RPMI7951 (cell line): ENCODE results near the gene GRIP2. TPM values are rescaled to one million over a fixed set of nuclear protein-coding genes. Genes with fewer than 3 reads are reported as not detected.

Experiments used
- DNase-seq: peaks from one replicate; pipeline ENCODE4 v3.0.0-alpha.2; 2012; ENCODE audit warnings: low read depth
- total RNA-seq: library from RNA; depleted of rRNA; stranded (reverse); fragments of >200 nt; shearing (Covaris generic); gene quantifications from 2 replicates; pipeline ENCODE4 v1.2.3, GENCODE V29; 2014

The GRIP2 gene
- total RNA-seq, 1 experiment from 2014 or later, result under 0.01 TPM

GRCh38 chr3:14539384-14539741, 779 bp downstream of the GRIP2 start:
- DNase-seq, result no peak

DNA sequence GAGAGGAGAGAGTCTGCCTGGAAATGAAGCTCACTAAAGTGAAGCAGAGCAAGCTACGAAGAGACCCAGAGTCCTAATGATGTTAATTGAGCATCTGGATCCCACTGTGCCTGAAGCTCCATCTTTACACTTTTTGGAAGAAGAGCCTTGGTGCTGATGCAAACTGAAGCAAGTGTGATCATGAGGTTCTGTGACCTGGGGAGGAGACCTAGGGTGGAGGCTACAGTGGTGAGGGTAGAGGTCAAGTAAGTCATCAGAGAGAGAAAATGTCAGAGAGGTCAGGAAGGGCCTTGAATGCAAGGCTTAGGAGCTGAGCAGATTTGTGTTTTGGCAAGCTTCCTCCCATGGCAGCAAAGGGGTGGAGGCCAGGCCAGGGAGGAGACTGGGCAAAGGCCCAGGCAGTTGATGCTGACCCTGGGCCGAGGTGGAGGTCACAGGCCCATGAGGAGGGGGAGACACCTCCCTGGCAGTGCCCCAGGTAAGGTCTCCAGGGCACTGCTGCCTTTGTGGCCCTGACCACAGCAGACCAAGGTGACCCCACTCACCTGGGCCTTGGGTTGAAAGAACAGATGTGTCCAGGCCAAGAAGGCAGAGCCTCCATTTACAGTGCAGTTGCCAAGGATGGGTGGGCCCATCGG, 1.6 kb downstream of the GRIP2 start:
- DNase-seq, result no peak

DNA sequence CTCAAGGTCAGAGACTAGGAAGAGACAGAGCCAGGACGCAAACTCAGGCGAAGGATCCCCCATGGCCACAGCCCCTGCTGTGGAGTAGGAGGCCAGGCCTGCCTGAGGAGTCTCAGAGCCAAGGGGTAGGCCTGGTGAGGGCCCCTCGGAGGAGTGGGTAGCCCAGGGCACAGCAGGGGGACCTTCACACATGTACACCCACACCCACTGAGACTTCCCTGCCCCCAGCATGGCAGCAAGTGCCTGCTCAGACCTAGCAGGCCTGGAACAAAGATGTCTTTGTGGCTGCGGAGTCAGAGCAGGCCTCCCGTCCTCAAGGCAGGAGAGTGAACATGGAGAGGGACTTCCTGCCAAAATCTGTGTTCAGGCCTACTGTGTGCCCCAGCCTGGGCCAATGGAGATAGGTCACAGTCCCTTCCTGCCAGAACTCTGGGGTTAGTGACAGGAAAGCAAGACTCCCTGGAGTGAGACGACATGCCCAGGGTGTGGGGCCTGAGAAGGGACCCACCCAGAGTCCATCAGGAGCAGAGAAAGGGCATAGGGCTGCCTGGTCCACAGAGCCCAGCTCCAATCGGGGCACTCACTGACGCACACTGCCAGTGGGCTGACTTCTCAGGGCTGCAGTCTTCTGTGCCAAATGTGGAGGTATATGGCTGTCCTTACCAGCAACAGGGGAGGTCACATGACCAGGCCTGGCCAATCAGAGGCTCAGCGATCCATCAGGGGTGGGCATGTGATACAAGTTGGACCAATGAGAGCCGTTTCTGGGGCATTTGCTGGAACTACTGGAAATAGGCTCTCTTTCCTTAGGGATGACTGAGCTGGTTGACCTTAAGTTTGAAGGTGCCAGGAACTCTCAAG, 2.3 kb downstream of the GRIP2 start:
- peak; percentile 15 for DNase-seq

DNA sequence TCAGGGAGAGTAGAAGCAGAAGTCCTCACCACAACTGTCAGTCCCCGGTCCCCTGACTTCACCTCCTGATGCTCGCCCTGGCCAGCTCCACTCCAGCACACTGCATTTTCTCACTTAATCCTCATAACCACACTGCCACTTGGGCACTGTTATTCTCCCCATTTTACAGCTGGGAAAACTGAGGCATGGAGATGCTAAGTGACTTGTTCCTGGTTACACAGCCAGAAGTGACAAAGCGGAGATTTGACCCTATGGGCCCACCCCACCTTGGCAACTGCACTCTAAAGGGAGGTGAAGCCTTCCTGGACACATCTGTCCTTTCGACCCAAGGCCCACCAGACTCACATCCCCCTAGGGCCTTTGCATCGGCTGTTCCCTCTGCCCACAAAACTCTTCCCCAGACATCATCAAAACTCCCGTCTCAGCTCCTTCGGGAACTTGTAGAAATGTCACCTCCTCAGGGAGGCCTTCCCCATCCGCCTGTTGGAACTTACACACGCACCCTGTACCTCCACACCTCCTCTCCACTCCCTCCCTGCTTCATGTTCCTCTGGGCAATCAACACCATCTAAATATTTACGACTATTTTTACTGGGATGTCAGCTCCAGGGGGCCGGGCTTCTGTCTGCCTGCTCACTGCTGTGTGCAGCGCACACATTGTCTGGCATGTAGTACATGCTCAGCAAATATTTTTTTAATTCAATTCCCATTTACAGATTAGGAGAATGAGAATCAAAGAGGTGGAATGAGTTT, 3.1 kb downstream of the GRIP2 start:
- DNase-seq, result no peak

DNA sequence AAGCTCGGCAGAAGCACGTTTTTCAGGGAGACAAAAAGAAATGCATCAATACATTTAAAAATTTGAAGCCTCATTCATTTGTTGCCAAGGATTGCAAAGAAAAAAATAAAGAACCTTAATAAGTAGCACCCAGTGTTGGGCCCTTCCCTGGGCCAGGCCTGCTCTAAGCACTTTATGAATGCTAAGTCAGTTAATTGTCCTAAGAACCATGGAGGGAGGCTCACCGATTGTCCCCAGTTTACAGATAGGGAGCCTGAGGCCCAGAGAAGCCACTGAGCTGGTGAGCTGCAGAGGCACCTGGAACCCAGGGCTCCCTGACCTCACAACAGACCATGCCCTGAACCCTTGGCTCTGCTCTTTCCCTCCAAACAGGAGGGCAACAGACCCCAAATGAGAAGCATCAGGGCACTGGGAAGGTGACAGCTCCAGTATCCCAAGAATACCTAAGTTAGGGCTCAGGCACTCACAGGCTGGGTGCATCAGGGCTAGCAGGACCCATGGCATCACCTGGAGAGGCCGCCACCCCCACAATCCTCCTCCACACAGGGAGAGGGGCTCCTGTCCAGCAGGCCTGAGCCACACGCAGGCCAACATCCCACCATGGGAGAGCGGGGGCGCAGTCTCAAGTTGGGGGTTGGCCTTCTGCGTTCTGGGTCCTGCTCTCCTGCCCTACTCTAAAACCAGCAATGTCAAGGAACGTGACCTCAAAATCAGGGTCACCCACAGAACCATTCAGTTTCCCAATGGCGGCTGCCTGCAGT, 3.9 kb downstream of the GRIP2 start:
- no peak for DNase-seq

DNA sequence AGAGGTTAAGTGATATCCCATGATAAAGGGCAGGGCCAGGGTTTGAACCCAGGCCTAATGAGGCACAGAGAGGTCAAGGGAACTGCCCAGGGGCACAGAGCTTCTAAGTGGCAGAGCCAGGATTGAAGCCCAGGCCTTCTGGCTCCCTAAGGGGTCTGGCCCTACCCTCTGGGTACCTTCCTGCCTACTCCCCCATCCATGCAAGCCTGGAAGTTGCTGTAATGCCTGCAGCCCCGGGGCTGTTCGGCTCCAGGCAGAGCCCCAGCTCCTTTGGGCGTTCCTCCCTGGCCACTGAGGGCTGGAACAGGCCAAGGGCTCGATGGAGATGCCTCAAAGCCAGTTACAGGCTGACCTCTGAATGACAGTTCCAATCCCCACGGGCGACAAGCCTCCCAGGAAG, 4.5 kb downstream of the GRIP2 start:
- DNase-seq, result no peak

DNA sequence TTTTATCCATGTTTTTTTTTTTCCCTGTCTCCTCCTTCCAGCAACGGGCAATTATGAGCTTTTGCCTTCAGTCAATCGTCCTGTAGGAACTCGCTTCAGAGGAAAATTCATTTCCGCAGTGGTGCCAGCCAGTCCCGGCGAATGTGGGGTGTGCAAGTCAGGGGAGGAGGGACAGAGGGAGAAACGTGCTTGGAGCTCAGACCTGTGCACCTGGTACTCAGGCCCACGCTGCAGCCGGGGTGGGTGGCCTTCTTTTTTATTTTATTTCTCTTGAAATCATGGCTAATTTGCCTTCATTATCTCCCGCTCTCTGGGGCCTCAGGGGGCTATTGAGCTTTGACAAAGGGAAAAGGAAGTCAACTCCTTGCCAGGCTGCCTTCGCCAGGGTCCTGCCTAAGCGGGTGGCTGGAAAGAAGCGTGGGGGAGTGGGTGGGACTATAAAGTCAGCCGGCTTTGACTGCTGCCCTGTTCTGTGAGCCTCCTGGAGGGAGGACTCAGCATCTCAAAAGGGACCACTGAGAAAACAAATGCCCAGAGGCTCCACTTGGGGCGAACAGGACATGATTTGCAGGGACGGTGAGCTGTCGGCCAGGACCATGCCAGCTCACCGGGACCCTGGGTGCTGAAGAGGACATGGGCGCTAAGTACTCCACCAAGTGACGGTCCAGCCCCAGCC, 5.5 kb downstream of the GRIP2 start:
- no peak for DNase-seq

DNA sequence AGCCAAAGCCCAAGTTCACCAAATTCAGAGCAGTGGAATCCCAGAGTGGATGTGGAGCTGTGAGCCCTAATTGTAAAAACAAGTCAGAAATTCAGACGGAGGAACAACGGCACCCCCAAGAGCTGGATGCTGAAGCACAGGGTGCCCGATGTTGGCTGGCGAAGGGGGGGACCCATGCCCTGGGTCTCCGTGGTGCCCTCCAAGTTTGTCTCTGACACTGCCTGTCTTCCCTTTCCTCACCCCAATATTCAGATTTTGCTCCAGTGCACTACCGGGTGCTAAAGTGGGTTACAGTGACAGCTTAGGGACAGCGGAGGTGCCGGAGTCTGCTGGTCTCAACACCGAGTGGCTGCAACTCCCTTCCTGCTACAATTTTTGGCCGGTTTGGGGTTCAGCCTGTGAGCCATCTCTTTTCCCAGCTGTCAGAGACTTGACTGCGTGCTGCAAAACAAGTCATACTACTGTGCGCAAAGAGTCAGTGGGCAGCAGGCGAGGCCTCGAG, 6.6 kb downstream of the GRIP2 start:
- no peak for DNase-seq

- no peak for DNase-seq
These were observed 7.3 kb downstream of the GRIP2 start for GRCh38 chr3:14532691-14533456.

- no peak for DNase-seq
These were observed 8.2 kb downstream of the GRIP2 start for GRCh38 chr3:14531856-14532395.

DNA sequence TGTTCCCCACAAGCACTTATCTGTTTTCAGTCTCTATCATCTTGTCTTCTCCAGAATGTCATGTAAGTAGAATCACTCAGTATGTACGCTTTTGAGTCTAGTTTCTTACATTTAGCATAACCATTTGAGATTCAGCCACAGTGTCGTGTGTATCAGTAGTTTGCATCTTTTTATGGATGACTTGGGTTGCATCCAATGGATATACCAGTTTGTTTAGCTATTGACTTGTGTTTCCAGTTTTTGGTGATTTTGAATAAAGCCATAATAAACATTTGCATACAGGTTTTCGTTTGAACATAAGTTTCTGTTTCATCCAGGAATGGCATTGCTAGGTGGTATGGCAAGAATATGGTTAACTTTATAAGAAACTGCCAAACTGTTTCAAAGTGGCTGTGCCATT, 12.1 kb downstream of the GRIP2 start:
- DNase-seq, result no peak

- peak; percentile 68 for DNase-seq
These were observed 14.2 kb downstream of the GRIP2 start for GRCh38 chr3:14525685-14526631.

- DNase-seq, result no peak
These were observed 15.1 kb downstream of the GRIP2 start for GRCh38 chr3:14524920-14525660.

DNA sequence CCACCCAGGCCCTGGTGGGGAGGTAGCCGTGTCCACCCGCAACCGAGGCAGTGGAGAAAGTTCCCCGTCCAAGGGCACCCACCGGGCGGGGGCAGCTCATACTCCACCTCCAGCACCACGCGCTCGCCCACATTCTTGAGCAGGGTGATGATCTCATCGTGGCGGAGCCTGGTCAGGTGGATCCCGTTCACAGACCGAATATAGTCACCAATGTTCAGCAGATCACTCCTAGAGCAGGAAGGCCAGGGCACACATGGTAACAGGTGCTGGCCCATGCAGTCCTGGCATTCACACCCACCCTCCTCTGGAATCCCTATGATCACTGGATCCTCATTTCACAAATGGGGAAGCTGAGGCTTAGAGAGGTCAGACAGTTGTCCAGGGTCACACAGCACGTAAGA, 15.8 kb downstream of the GRIP2 start:
- DNase-seq, result no peak

DNA sequence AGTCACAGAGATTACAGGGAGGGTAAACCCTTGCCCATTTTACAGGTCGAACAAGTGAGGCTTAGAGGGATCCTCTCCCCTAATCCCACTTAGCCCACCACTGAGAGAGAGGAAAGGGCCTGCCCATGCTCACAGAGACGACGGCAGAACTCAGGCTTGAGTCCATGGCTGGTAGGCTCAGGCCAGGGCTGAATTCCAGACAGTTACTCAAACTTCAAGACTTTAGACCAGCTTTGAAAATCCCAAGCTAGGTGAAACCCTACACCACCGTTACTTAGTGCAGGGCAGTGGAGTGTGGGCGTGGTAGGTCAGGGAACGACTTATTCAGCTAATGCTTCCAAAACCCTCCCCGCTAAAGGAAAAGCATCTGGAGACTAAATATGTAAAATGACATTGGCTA, 16.4 kb downstream of the GRIP2 start:
- no peak for DNase-seq

DNA sequence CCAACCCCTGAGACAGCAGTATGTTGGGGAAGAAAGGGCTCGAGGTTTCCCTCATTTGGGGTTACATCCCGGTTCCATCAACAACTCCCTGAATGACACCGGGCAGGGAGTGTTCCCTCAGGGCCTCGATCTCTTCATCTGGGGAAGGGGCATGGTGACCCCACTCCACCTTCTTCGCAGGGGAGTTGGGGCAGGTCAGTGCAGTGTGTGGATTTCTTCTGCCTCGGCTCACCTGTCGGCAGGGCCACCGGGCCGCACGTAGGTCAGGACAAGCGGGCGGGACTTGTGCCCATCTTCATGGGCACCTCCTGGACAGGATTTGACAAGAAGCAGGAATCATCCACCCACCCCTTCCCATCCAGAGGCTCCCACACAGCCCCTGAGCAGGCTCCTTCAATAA, 17.4 kb downstream of the GRIP2 start:
- no peak for DNase-seq

DNA sequence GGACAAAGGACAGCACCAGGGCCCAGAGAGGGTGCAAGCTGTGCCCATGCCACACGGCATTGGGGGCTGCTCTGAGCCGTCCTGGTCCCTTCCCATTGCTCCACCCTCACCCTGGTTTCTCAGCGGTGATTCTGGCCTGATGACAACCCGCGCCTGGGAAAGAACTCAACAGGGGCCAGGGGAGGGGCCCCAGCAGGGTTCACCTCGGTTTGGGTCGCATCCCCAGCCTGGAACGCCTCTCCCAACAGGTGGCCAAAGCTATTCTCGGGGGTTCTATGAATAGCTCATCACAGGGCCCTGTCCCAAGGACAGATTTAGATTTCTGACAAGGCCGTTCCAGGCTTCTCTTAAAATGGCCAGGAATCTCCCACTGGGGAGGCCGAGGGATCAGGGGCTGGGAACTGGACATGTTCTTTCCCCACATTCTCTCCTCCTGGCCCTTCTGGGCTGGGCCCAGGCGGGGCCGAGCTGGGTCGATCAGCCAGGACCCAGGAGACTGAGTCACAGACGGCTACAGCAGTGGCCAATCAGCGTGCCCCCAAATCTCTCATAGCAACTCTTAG, 17.9 kb downstream of the GRIP2 start:
- no peak for DNase-seq

DNA sequence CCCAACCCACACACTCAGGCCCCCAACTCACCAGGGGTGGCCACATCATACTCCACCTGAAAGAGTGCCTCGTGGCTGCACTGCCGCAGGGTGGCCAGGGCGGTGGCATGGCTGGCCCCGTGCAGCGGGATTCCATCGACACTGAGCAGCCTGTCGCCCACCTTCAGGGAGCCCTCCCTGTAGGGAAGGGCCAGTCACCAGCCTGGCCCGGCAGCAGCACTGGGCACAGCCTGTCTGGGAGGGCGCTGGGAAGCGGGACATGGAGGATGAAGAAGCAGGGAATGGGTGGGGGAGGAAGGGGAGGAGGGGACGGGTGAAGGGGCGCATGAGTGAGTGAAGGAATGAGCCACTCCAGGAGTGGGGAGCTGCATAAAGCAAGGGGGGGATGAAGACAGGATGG, 18.5 kb downstream of the GRIP2 start:
- DNase-seq, result no peak
